ENCODE data around the gene TECPR1. TPM values are rescaled to one million over a fixed set of nuclear protein-coding genes. Genes with fewer than 3 reads are reported as not detected.
A peak's percentile ranks its signal among the peaks of the same experiment; 100 is the strongest.

The TECPR1 gene, protein sequence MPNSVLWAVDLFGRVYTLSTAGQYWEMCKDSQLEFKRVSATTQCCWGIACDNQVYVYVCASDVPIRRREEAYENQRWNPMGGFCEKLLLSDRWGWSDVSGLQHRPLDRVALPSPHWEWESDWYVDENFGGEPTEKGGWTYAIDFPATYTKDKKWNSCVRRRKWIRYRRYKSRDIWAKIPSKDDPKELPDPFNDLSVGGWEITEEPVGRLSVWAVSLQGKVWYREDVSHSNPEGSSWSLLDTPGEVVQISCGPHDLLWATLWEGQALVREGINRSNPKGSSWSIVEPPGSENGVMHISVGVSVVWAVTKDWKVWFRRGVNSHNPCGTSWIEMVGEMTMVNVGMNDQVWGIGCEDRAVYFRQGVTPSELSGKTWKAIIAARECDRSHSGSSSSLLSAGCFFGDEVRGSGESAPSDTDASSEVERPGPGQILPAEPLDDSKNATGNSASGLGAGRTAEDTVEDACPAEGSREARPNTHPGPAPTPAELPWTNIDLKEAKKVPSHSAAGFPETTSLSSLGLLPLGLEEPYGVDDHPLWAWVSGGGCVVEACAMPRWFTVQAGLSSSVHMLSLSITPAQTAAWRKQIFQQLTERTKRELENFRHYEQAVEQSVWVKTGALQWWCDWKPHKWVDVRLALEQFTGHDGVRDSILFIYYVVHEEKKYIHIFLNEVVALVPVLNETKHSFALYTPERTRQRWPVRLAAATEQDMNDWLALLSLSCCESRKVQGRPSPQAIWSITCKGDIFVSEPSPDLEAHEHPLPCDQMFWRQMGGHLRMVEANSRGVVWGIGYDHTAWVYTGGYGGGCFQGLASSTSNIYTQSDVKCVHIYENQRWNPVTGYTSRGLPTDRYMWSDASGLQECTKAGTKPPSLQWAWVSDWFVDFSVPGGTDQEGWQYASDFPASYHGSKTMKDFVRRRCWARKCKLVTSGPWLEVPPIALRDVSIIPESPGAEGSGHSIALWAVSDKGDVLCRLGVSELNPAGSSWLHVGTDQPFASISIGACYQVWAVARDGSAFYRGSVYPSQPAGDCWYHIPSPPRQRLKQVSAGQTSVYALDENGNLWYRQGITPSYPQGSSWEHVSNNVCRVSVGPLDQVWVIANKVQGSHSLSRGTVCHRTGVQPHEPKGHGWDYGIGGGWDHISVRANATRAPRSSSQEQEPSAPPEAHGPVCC
- 10 to 100 TPM; 21.3 to 26.1 TPM for total RNA-seq
- 10 to 100 TPM; 37.9 to 51.3 TPM for polyA plus RNA-seq (ENCODE audit: insufficient read length in 2 of 2)
- long read RNA-seq, donor 1, partial matches to known transcripts = 296 of 297 reads
- long read RNA-seq, donor 1, other reads (novel, unspliced or antisense) = 0 of 297 reads
- long read RNA-seq, donor 2 = 0 reads
- long read RNA-seq, donor 3, partial matches to known transcripts = 6 of 7 reads
- long read RNA-seq, donor 3, other reads (novel, unspliced or antisense) = 0 of 7 reads
- long read RNA-seq, donor 4, partial matches to known transcripts = 0 of 1 reads
- long read RNA-seq, donor 4, other reads (novel, unspliced or antisense) = 0 of 1 reads

- Histone ChIP-seq H3K4me3 (ENCODE audit: low read depth, low read length) (peak within 1 kb of the TSS; percentile 78), H3K36me3 (ENCODE audit: control insufficient read depth, insufficient read depth, low read length) (peaks cover 23% of the 10 kb centered on the region), H3K27ac (ENCODE audit: low read depth, low read length) (peak within 1 kb of the TSS; percentile 47), H3K9me3 (ENCODE audit: control insufficient read depth, insufficient read depth, low read length) (no peaks in the 10 kb centered on the region), H3K4me1 (ENCODE audit: control insufficient read depth, insufficient read depth, low read length) (peaks cover 30% of the 10 kb centered on the region), H3K27me3 (ENCODE audit: control insufficient read depth, insufficient read depth, low read length) (no peaks in the 10 kb centered on the region)
- DNase-seq (ENCODE audit: low read depth in 4 of 6, low spot score in 6 of 6) = peak; percentile 73 to 97 (median 86)
- WGBS (ENCODE audit: insufficient coverage) = under 1% methylated on average over 63 of the region's 69 CpGs
Measured at GRCh38 chr7:98251601-98252424, at the start of gene TECPR1. TSS of gene TECPR1 (minus strand) at chr7:98252232. CDS start at chr7:98246146, 6,086 bp downstream.

DNA sequence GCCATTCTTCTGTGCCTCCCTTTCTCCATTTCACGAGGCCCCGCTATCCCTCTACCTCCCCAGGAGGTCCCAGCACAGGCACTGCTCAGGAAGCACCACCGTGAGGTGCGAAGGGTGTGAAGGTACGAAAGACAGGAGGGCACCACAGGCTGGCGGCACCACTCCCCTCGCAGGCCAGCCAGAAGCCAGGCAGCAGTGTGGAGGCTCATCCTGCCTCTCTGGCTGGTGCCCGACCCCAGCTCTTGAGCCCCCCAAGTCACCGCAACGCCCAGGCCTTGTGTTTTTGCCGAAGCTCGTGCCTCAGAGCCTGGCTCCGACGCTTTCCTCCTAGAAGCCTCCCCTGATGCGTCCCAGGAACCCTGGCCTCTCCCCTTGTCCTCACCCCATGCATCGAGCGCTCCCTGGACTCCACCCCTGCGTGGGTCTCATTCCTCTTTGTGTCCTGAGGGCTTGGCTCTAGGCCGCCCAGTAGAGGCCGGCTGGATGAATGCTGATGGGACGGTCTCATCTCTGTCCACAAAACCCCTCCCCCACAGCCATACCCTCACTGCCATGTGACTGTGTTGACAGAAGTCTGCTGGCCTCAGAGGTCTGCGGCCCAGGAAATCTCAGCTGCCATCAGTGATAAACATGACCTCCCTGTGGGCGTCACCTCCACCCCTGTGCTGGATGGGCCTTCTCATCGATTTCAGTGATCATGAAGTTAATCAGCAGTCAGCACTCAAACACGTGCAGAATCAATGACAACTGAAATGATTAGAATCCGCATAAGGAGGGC lies 48.8 kb upstream of the TECPR1 start:
- H3K4me3 ChIP-seq (ENCODE audit: low read depth, low read length) = no peak overlapping the region
- no peak for DNase-seq (ENCODE audit: low read depth in 4 of 6, low spot score in 6 of 6)
- no peak overlapping the region for H3K27ac ChIP-seq (ENCODE audit: low read depth, low read length)
- H3K9me3 ChIP-seq (ENCODE audit: control insufficient read depth, insufficient read depth, low read length) = no peaks in the 10 kb centered on the region
- no peaks in the 10 kb centered on the region for H3K27me3 ChIP-seq (ENCODE audit: control insufficient read depth, insufficient read depth, low read length)
- WGBS (ENCODE audit: insufficient coverage) = 85% methylated on average over 23 of the region's 26 CpGs
- H3K36me3 ChIP-seq (ENCODE audit: control insufficient read depth, insufficient read depth, low read length) = peaks cover 12% of the 10 kb centered on the region
- H3K4me1 ChIP-seq (ENCODE audit: control insufficient read depth, insufficient read depth, low read length) = peaks cover 8% of the 10 kb centered on the region

GRCh38 chr7:98297626-98298286 lies 45.7 kb upstream of the TECPR1 start:
- no peak overlapping the region for H3K4me3 ChIP-seq (ENCODE audit: low read depth, low read length)
- H3K36me3 ChIP-seq (ENCODE audit: control insufficient read depth, insufficient read depth, low read length) = peaks cover 29% of the 10 kb centered on the region
- no peak overlapping the region for H3K27ac ChIP-seq (ENCODE audit: low read depth, low read length)
- peaks cover 22% of the 10 kb centered on the region for H3K4me1 ChIP-seq (ENCODE audit: control insufficient read depth, insufficient read depth, low read length)
- DNase-seq (ENCODE audit: low read depth in 4 of 6, low spot score in 6 of 6) = peak in 2 of 6 donors; percentile 62 to 68
- H3K27me3 ChIP-seq (ENCODE audit: control insufficient read depth, insufficient read depth, low read length) = no peaks in the 10 kb centered on the region
- WGBS (ENCODE audit: insufficient coverage) = 47% methylated on average over 13 of the region's 21 CpGs
- no peaks in the 10 kb centered on the region for H3K9me3 ChIP-seq (ENCODE audit: control insufficient read depth, insufficient read depth, low read length)

- Histone ChIP-seq H3K36me3 (ENCODE audit: control insufficient read depth, insufficient read depth, low read length) (peaks cover 38% of the 10 kb centered on the region), H3K4me3 (ENCODE audit: low read depth, low read length) (no peak overlapping the region), H3K27me3 (ENCODE audit: control insufficient read depth, insufficient read depth, low read length) (no peaks in the 10 kb centered on the region), H3K27ac (ENCODE audit: low read depth, low read length) (no peak overlapping the region), H3K9me3 (ENCODE audit: control insufficient read depth, insufficient read depth, low read length) (no peaks in the 10 kb centered on the region), H3K4me1 (ENCODE audit: control insufficient read depth, insufficient read depth, low read length) (peaks cover 22% of the 10 kb centered on the region)
- no peak for DNase-seq (ENCODE audit: low read depth in 4 of 6, low spot score in 6 of 6)
- 77% methylated on average over 12 of the region's 12 CpGs for WGBS (ENCODE audit: insufficient coverage)
Measured at GRCh38 chr7:98296833-98297232, 44.8 kb upstream of the TECPR1 start.

- H3K27me3 ChIP-seq (ENCODE audit: control insufficient read depth, insufficient read depth, low read length) = no peaks in the 10 kb centered on the region
- no peak for DNase-seq (ENCODE audit: low read depth in 4 of 6, low spot score in 6 of 6)
- H3K27ac ChIP-seq (ENCODE audit: low read depth, low read length) = no peak overlapping the region
- H3K4me1 ChIP-seq (ENCODE audit: control insufficient read depth, insufficient read depth, low read length) = peaks cover 22% of the 10 kb centered on the region
- peaks cover 42% of the 10 kb centered on the region for H3K36me3 ChIP-seq (ENCODE audit: control insufficient read depth, insufficient read depth, low read length)
- H3K4me3 ChIP-seq (ENCODE audit: low read depth, low read length) = no peak overlapping the region
- 85% methylated on average over 18 of the region's 19 CpGs for WGBS (ENCODE audit: insufficient coverage)
- H3K9me3 ChIP-seq (ENCODE audit: control insufficient read depth, insufficient read depth, low read length) = no peaks in the 10 kb centered on the region
Measured at GRCh38 chr7:98295467-98296192, 43.6 kb upstream of the TECPR1 start.

DNA sequence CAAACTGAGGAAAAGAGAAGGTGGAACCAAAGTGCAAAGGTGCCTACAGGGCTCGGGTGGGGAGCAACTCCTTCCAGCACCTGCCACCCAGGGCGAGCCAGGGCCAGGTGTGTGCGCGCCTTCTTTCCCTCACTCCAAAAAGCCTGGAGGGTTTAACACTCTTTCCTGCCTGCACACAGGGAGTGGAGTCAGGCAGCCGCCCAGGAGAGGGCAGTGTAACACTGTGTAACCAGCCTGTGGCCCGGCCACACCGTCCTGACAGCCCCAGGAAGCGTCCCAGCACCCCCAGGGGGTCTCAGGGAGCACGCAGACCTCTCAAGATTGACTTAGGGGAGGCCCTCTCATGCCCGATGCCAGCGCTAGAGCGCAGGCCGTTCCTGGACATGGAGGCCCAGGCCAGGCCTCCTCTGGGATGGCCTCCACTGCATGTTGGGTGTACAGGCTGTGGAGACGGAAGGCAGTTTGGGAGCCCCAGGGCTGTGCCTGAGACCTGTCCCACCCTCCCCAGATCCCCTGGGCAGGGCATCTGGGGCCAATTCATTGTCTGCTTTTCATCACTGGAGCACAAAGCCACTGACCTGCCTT lies 42.9 kb upstream of the TECPR1 start:
- Histone ChIP-seq H3K27me3 (ENCODE audit: control insufficient read depth, insufficient read depth, low read length) (no peaks in the 10 kb centered on the region), H3K27ac (ENCODE audit: low read depth, low read length) (no peak overlapping the region), H3K4me3 (ENCODE audit: low read depth, low read length) (no peak overlapping the region), H3K4me1 (ENCODE audit: control insufficient read depth, insufficient read depth, low read length) (peaks cover 22% of the 10 kb centered on the region), H3K36me3 (ENCODE audit: control insufficient read depth, insufficient read depth, low read length) (peaks cover 43% of the 10 kb centered on the region), H3K9me3 (ENCODE audit: control insufficient read depth, insufficient read depth, low read length) (no peaks in the 10 kb centered on the region)
- WGBS (ENCODE audit: insufficient coverage) = 33% methylated on average over 14 of the region's 14 CpGs
- peak in 3 of 6 donors; percentile 25 to 78 (median 58) for DNase-seq (ENCODE audit: low read depth in 4 of 6, low spot score in 6 of 6)

GRCh38 chr7:98294326-98294725 lies 42.3 kb upstream of the TECPR1 start:
- Histone ChIP-seq H3K36me3 (ENCODE audit: control insufficient read depth, insufficient read depth, low read length) (peaks cover 46% of the 10 kb centered on the region), H3K27me3 (ENCODE audit: control insufficient read depth, insufficient read depth, low read length) (no peaks in the 10 kb centered on the region), H3K9me3 (ENCODE audit: control insufficient read depth, insufficient read depth, low read length) (no peaks in the 10 kb centered on the region), H3K27ac (ENCODE audit: low read depth, low read length) (no peak overlapping the region), H3K4me3 (ENCODE audit: low read depth, low read length) (no peak overlapping the region), H3K4me1 (ENCODE audit: control insufficient read depth, insufficient read depth, low read length) (peaks cover 24% of the 10 kb centered on the region)
- DNase-seq (ENCODE audit: low read depth in 4 of 6, low spot score in 6 of 6) = no peak
- 82% methylated on average over 15 of the region's 15 CpGs for WGBS (ENCODE audit: insufficient coverage)

All from spinal cord (tissue), 10 donors.